ENCODE data around the gene JDP2.
A peak's percentile ranks its signal among the peaks of the same experiment; 100 is the strongest.
"Not testable (repeated sequence)": the region's sequence is repeated elsewhere in the genome, so short reads cannot be mapped to it uniquely, and the experiment has no call there.

Gene JDP2, protein sequence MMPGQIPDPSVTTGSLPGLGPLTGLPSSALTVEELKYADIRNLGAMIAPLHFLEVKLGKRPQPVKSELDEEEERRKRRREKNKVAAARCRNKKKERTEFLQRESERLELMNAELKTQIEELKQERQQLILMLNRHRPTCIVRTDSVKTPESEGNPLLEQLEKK

DNA sequence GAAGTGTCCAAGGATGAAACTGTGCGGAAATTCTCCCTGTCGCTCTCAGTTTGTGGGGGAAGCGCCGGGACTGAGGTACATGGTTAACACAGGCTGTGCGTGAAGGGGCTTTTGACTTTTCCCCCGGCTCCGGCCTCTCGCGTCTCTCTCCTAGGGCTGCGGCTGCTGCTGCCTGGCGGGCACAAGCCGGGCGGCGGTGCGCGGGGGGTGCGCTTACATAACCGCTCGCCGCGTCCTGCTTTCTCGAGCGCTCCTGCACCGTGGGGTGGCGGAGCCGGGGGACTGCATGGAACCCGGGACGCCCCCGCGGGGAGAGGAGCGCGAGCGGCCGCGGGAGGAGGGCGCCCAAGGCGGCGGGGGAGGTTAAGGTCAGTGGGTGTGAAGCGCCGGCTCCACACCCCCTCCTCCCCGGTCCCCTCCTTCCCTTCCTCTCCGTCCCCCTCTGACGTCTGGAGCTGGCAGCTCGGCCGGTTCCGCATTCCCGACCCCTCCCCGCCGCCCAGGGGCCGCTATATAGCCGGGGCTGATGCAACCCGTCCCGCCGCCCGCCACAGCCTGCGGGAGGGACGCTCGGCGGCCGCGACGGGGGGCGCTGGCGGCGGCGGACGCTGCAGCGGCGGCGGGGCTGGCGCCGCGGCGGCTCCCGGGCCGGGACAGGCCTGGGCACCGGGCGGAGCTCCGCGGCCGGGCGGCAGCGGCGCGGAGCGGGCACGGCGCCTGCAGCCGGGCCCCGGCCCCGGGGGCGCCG, at the start of gene JDP2:
Gene JDP2 (plus strand): TSS at position 541 of the 748 bp plus-strand sequence. CDS start 9,899 bp downstream, outside the sequence.
- no peak for DNase-seq

DNA sequence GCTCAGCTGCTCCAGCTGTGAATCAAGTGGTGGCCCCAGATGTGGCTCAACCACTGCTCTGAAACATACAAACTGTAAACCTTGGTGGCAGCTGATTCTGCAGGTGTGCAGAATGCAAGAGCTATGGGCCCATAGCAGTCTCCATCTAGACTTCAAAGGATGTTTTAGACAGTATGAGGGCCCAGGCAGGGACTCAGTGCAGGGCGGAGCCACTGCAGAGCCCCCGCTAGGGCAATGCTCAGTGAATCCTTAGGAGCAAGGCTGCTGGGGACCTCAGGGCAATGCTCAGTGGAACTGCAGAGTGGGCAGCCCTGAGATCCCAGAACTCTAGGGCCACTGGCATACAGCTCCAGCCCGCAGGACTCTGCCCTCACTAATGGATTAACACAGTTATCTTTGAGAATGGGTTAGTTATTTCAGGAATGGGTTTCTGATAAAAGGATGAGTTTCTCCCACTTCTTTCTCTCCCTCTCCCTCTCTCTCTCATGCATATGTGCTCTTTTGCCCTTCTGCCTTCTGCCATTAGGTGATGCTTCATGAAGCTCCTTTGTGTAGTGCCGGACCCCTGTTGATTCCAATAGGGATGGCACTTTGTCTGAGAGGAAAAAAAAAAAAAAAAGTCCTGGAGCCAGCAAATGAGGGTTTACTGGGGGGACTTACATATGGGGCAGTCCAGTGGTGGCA, 48.4 kb upstream of the JDP2 start:
- no peak for DNase-seq

DNA sequence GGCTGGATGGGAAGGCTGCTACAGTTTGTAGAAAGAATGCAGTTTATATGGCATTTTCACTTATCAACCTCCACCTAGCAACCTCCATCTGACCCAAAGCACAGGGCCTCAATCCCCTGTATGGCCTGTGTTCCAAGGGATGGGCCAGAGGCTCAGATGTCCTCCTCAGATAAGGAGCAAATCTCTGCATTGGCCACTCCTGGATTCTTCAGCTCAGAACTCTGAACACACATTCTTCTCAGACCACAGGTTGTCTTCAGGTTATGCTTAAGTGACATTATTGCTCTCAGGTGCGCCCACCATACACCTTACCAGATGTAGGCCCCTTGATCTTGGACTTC, 47.9 kb upstream of the JDP2 start:
- DNase-seq, result no peak

DNA sequence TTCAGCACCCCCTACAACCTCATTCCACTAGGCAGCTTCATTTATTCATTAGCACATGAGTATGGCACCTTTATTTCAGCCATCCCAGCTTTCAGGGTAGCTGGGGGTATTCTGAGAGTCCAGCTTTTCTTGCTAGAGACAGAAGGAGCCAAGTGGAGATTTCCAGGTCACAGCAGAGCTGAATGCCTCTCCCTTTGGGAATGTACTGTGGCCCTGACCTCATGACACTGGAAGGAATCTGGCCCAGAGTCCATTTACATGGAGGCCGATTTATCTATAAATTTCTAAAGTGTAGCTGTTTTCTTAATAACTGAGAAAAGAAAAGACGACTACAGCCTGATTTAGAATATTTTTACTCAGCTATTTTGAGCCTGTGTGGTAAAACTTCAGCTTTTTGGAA, 47.2 kb upstream of the JDP2 start:
- no peak for DNase-seq

DNA sequence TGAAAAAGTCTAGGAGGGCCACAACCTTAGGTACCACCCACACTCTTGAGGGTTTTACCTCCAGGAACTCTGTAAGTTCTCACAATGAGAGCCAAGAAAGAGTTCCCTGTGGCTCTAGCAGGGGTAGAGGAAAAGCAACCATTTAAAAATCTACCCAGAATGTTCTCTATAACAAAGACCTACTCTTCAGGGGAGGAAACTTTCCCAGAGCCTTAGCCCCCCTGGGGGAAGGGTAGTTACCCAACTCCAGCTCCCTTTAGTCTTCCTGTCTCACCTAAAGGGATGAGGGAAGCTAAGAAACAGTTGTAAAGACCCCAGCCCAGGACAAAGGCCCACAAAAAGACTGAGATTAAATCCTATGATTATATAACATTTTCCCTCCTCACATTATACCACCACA, 46.2 kb upstream of the JDP2 start:
- DNase-seq, result no peak

DNA sequence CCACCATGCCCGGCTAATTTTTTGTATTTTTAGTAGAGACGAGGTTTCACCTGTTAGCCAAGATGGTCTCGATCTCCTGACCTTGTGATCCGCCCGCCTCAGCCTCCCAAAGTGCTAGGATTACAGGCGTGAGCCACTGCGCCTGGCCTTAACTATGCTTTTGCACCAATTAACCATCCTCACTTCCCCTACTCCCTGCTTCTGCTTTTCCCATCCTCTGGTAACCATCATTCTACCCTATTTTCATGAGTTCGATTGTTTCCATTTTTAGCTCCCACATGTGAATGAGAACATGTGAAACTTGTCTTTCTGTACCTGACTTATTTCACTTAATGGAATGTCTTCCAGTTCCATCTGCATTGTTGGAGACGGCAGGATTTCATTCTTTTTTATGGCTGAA, 44.6 kb upstream of the JDP2 start:
- not testable (repeated sequence) for DNase-seq

DNA sequence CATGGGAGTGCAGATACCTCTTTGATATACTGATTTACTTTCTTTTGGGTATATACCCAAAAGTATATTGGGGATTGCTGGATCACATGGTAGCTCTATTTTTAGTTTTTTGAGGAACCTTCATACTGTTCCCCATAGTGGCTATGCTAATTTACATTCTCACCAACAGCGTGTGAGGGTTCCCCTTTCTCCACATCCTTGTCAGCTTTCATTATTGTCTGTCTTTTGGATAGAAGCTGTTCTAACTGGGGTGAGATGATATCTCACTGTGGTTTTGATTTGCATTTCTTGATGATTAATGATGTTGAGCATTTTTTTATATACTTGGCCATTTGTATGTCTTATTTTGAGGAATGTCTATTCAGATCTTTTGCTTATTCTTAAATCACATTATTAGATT, 44.1 kb upstream of the JDP2 start:
- no peak for DNase-seq

DNA sequence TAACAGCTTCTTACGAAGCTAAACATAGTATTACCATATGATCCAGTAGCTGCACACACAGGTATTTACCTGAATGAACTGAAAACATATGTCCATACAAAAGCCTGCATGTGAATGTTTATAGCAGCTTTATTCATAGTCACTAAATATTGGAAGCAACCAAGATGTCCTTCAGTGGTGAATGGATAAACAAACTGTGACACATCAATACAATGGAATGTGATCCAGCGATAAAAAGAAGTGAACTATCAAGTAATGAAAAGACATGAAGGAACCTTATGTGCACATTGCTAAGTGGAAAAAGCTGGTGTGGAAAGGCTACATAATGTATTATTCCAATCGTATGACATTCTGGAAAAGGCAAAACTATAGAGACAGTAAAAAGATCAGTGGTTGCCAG, 38.1 kb upstream of the JDP2 start:
- no peak for DNase-seq

DNA sequence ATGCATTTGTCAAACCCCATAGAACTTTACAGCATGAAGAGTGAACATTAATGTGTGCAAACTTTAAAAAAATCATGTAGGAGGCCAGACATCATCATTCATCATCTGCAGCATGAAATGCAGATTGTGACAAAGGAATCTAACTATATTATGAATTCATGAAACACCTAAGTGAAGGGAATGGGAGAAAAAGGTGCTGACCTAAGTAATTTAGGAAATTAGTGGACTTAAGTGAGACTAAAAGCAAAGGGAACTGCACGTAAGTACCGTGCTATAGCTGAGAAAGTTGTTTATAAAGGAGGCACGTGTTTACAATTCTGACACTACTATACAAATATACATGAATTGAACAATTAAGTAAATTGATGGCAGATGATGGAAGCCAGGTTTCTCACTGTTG, 37.6 kb upstream of the JDP2 start:
- DNase-seq, result no peak

DNA sequence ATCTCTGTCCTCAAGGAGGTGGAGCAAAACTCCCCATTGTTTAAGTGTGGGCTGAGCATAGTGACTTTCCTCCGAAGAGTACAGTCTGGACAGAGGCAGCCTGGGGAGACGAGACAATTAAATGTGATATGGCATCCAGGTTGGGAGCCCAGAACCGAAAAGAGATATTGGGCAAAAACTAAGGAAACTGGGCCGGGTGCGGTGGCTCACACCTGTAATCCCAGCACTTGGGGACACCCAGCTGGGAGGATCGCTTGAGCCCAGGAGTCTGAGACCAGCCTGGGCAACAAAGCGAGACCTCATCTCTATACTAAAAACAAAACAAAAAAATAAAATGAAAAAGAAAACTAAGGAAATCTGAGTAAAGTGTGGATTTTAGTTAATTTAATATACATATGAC, 35.9 kb upstream of the JDP2 start:
- DNase-seq, result no peak

DNA sequence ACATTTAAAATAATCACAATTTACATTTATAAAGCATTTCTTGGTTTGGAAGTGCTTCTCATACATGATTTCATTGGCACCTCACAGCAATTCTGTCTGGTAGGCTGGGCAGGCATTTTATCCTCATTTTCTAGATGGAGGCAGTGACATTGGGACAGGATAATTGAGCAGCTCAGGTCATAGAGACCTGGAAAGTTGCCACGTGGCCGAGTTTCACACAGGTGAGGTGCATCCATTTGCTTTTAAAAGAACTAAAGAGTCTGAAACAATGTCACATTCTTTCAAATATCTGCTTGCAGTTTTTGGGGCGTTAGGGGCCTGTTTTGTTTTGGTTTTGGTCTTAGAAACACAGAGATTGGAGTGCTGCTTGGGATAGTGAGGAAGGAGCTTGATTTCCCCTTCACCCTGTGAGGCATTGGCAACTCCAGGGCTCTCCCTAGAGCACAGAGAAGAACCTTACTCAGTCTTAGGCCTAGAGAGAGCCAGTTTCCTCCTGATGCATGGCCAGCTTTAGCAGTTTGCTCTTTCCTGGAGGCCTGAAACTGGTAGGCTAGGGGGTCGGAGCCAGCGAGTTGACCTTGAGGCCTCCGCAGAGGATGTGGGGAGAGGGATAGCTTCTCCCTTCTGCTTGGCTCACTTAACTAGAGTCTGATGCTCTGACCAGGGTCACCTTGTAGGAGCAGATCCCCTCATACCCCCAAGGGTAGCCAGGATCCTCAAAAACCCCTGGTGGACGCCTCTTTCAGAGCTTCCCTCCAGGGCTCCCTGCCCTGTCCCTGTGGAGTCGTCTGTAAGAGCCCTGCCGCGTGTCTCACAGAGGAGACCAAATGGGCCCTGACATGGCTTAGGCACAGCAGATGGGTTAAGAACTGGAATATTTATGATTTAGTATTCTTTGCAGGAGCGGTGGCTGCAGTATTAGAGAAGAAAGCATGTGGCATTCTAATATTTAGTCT, 34.9 kb upstream of the JDP2 start:
- no peak for DNase-seq

DNA sequence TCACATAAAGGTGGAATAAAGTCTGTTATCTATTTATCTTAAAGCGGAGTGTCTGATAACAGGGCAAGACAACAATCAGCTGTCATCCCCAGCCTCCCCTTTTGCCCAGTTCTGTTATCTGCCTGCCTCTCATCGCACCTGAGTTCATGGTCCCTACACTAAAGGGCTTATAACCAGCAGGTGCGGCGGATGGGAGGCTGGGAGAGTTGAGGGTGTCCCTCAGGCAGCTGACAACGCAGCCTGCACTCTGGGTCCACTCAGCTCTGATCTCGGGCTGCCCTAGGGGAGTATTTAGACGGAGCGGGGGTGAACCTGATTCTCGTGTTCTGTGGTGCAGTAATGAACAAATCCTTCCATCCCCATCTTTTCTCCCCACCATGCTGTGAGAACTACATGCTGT, 34.0 kb upstream of the JDP2 start:
- no peak for DNase-seq

DNA sequence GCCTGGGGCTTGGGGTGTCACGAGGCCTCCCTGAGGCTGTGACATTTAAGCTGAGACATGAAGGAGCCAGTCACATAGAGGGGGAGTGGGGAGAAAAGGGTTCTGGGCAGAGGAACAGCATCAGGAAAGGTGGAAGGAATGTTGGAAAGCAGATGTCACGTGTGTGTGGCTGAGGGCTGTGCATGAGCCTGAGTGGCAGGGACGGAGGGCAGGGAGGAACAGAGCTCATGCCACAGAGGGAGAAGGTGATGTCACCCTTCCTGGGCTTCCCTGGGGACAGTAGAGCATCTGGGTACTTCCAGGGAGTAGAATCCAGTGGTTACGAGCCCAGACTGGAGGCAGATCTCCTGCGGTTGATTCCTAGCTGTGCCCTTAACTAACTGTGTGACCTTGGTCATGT, 32.0 kb upstream of the JDP2 start:
- no peak for DNase-seq

DNA sequence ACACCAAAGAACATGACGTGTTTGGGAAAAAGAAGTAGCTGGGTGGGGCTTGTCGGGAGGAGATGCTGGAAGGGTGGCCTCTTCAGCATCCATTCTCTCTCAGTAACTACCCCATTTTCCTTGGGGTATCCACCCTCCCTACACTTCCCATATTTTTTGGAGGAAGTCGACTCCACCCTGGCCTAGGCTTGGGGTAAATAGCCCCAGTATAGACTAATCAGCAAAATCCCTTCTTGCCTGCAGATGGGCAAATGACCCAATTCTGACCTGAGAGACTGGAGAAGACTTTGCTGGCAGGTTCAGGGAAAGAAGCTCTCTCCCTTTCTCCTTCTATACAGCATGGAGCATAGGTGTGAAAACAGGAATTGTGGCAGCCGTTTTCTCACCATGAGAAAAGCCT, 28.5 kb upstream of the JDP2 start:
- no peak for DNase-seq

DNA sequence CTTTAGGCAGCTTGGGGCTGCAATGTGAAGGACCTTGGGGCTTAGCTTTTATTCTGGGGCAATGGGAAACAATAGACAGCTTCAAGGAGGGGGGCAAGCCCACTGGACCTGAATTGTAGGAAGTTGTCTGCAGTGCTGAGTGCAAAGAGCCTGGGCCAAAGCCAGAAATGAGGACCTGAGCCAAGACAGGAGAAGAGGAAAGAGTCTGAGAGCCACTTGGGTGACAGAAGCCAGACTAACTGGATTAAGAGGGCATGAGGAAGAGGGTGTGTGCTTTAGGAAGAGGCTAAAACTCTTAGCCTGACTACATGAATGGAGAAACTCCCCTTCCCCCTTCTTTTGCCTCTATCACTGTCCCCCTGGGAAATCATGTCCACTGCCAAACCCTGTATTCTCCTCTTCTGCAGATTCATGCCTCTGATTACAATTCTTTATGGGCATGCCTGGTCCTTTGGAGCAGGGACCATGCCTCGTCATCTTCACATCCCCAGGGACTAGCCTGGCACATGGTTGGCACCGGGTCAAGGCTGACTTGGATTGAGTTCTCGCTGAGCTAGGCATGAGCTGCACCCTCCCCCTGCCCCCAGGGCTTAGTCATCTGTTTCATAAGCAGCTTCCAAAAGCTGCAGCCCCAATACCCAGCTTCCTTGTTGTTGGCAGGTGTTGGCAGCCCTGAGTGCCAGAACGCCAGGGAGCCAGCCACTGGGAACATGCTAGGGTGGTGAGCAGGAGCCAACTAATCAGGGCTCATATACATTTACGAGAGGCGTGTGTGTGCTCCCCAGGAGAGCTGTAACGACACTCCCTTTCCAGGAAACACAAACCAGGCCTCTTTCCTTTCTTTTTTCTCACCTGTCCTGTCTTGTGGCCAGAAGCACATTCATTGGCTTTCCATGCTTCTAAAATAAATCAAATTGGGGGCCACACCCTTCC, 27.7 kb upstream of the JDP2 start:
- peak; percentile 13 for DNase-seq

DNA sequence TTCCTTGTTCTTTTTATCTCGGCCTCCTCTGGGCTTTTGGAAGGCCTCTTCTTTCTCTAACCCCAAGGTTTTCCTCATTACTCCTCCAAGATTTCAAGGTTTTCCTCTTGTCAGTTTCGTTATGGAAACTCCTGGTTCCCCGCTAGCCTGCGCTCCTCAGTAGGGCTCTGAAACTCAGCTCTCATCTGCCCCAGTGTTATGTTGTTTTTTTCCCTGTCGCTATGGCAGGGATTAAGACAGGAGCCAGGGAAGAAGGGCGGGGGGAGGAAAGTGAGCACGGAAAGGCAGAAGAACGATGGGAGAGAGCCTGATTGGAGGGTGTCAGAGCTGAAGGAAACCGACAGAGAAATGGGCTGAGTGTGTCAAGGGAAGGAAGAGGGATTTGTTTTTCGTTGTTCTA, 26.5 kb upstream of the JDP2 start:
- DNase-seq, result no peak

DNA sequence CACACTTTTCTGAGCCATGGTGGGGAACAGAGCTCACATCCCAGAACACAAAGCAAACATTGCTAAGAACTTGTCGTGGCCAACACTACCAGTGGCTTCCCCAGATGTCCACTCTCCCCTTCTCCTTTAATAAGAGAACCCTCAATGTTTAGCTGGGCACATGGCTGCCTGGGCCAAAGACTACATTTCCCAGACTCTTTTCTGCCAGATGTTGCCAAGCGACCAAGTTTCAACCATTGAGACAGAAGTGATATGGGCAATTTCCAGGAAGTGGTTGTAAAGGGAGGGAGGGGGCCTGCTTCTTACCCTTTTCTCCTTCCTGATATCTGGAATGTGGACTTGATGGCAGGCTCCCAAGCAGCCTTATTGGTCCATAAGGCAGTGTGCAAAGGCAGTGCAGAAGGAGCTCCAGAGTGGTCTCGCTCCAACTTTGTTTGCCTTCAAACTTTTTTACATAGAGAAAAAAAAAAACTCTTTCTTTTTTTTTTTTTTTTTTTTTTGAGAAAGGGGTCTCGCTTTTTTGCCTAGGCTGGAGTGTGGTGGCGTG, 24.9 kb upstream of the JDP2 start:
- DNase-seq, result no peak

DNA sequence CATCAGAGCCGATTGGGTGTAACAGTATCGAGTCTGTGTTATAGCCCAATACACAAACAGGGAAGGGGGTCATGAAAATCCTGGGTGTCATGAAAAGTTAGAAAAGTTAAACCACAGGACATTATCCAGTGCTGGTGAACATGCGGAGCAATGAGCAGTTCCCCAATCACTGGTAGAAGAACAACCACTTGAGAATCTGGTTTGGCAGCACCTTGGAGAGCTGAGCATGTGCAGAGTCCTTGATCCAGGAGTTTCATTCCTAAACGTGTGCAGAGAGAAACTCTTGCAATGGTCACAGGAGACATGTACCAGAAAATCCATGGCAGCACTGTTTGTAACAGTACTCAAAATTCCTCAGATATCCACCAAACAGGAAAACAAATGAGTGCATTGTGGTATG, 23.0 kb upstream of the JDP2 start:
- no peak for DNase-seq

DNA sequence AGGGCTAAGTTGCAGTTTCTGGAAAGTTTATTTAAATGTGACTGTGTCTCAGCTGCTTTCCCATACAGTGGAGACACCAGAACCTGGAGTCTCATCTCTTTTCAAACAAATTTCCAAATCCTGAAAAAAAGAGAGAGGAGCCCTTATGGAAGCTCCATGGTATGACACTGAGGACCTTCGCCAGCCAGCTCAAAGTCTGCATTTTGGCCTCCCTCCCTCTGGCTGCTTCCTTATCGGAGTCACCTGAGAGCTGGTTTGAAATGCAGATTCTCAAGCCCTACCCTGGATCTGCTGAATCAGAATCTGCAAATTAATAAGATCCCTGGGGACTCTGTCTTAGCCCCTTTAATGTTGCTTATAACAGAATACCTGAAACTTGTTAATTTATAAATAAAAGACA, 21.7 kb upstream of the JDP2 start:
- no peak for DNase-seq

DNA sequence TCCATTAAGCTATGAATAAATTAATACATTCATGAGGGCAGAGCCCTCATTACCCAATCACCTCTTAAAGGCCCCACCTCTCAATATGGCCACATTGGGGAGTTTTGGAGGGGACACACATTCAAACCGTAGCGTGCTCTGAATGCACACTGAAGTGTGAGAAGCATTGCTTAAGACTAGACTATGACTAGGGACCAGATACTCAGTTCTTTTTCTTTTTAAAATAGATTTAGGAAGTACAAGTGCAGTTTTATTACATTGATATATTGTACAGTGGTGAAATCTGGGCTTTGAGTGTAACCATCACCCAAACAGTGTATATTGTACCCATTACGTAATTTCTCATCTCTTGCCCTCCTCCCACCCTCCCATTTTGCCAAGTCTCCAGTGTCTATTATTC, 21.0 kb upstream of the JDP2 start:
- no peak for DNase-seq

DNA sequence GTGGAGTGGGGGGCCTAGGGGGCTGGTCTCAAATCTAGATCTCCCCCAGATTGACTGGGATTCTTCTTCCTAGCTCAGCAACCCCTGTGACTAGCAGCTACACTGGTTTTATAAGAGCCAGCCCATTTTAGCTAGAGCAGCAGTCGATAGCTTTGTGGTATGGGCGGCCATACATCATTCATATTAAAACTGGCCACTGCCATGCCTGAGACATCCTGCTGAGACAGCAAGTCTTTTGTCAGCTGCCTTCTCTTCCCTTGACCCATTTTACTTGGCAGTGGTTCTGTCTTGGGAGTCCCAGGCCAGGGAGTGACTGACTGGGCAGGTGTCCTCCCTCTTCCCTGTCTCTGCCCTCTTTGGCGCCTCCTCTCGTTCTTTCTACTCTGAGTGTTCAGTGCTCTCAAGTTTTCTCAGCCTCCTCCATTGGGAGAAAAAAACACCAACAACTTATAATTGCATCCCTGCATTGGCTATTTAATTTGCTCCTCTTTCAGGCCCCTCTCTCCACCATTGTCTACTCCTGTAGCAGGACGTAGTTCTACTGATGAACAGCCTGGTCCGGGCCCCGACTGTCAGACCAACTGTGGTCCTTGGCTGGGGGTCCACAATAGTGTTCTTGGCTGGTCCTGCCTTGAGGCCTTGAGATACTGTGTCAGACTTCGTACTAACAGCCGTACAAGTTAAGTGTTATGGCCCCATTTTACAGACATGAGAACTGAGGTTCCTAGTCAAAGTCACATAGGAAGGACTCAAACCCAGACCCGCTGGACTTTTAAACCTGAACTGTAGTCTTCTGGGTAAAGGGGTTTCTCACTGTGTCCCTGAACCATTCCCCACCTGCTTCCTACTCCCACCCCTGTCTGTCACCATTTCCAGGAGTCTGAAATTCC, 18.3 kb upstream of the JDP2 start:
- no peak for DNase-seq
